Upper lobe of left lung (tissue), 6 donors: ENCODE measurements around the gene RHEB. TPM values are rescaled to one million over a fixed set of nuclear protein-coding genes. Genes with fewer than 3 reads are reported as not detected.

Experiments used
- ATAC-seq, 2 donors: fragments of 200-7000 bp; cut with Tn5 transposase; one replicate each; pipeline ENCODE4 v1.9.1; 2022; ENCODE audit warnings: mild to moderate bottlenecking in 2 of 2, moderate library complexity in 2 of 2; ENCODE audit not compliant: low FRiP score in 2 of 2
- DNase-seq, 2 donors: peaks; one replicate each; pipeline ENCODE4 v3.0.0-alpha.2; 2019 to 2020
- H3K27ac ChIP-seq, 4 donors: fragments of 200-600 bp; sonication (generic); one replicate each; pipeline ENCODE4 v1.5.1; 2016 to 2019
- H3K27me3 ChIP-seq, 4 donors: fragments of 200-600 bp; sonication (generic); one replicate each; pipeline ENCODE4 v1.5.1; 2017 to 2019
- H3K36me3 ChIP-seq, 4 donors: fragments of 200-600 bp; sonication (generic); one replicate each; pipeline ENCODE4 v1.5.1; 2016 to 2019
- H3K4me1 ChIP-seq, 4 donors: fragments of 200-600 bp; sonication (generic); one replicate each; pipeline ENCODE4 v1.5.1; 2018 to 2019
- H3K4me3 ChIP-seq, 4 donors: fragments of 200-600 bp; sonication (generic); one replicate each; pipeline ENCODE4 v1.5.1; 2017 to 2019; ENCODE audit warnings: mild to moderate bottlenecking in 2 of 4, moderate library complexity in 1 of 4
- H3K9me3 ChIP-seq, 4 donors: fragments of 200-600 bp; sonication (generic); one replicate each; pipeline ENCODE4 v1.5.1; 2018 to 2019
- CTCF ChIP-seq, 6 experiments: fragments of 450-650 bp in 4 of 6; fragments of 200-600 bp in 2 of 6; sonication (generic) in 2 of 6; IDR thresholded peaks; one replicate each; pipeline ENCODE4 v1.5.1; 2016 to 2019; ENCODE audit warnings: antibody characterized with exemption in 6 of 6
- EP300 ChIP-seq, 4 donors: sonication (generic); formaldehyde crosslinking; IDR thresholded peaks; one replicate each; pipeline ENCODE4 v1.5.1; 2017; ENCODE audit warnings: antibody characterized with exemption in 4 of 4, control low read depth in 2 of 4
- POLR2A ChIP-seq, 4 donors: fragments of 450-650 bp; IDR thresholded peaks; one replicate each; pipeline ENCODE4 v1.5.1; 2016 to 2017; ENCODE audit warnings: antibody characterized with exemption in 4 of 4, mild to moderate bottlenecking in 2 of 4
- POLR2AphosphoS5 ChIP-seq, 2 donors: sonication (generic); formaldehyde crosslinking; IDR thresholded peaks; one replicate each; pipeline ENCODE4 v1.5.1; 2017; ENCODE audit warnings: antibody characterized with exemption in 2 of 2
- WGBS, 2 donors: methylation state at CpG; one replicate each; pipeline ENCODE4 v1.1.5; 2017 to 2018; 5-methylcytosine and 5-hydroxymethylcytosine counted together
- total RNA-seq, 6 donors: library from RNA; depleted of rRNA in 4 of 6; stranded (reverse); fragments of >200 nt in 4 of 6; gene quantifications; one replicate each; pipeline versions ENCODE4 v1.1.0 to v1.2.1, GENCODE V29; 2016 to 2021
- donor health status: DM: no; HTN: no; CAD: no; lungs with moderate emphysema.
- donor health status: DM: no; HTN: yes; CAD: no; lungs with severe emphysema.

The RHEB gene
- total RNA-seq, 6 donors from 2014 or later: 63.0 to 105 (median 93.4) TPM

DNA sequence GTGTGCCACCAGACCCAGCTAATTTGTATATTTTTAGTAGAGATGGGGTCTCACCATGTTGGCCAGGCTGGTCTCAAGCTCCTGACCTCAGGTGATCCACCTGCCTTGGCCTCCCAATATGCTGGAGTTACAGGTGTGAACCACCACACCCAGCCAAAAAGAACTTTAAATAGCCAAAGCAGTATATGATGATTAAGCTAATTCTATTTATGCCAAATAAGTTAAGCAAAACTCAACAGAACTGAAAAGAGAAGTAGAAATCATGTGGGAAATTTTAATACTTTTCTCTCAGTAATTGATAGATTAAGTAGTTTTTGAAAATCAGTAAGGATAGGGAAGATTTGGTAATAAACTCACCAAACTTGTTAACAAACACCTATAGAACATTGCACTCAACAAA lies 24.5 kb upstream of the RHEB start:
- ATAC-seq (no peak), DNase-seq (no peak)
- Histone ChIP-seq H3K9me3 (no peaks in the 10 kb centered on the region), H3K27ac (no peak overlapping the region), H3K4me1 (no peaks in the 10 kb centered on the region), H3K4me3 (no peak overlapping the region), H3K36me3 (no peaks in the 10 kb centered on the region), H3K27me3 (no peaks in the 10 kb centered on the region)
- TF ChIP-seq POLR2AphosphoS5 (IDR thresholded peaks at IDR 0.05) (no peak), EP300 (IDR thresholded peaks at IDR 0.05) (no peak), POLR2A (IDR thresholded peaks at IDR 0.05) (no peak), CTCF (IDR thresholded peaks at IDR 0.05) (no peak)

DNA sequence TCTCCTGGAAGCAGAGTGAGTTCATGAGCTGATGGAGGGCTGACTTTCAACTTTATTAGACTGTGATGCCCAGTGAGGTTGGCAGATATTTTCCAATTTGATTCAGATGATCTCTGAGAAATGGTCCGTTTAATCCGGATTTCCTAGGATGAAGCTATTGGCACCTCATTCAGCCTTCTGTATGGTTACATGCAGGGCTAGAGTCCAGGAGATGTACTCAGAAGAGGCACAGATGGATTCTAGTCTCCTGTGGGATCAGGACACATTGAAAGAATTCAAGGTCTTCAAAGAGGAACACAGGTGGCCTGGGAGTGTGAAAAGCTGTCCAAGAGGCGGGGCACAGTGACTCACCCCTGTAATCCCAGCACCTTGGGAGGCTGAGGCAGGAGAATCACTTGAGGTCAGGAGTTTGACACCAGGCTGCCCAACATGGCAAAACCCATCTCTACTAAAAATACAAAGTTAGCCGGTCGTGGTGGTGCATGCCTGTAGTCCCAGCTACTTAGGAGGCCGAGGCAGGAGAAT lies 23.0 kb upstream of the RHEB start:
- H3K27ac ChIP-seq: no peak overlapping the region
- DNase-seq (no peak), ATAC-seq (no peak)
- H3K9me3 ChIP-seq: no peaks in the 10 kb centered on the region
- H3K36me3 ChIP-seq: no peaks in the 10 kb centered on the region
- WGBS, 2 donors: 89 to 98% methylated on average over 6 of the region's 6 CpGs
- TF ChIP-seq POLR2A (IDR thresholded peaks at IDR 0.05): no peak
- TF ChIP-seq EP300 (IDR thresholded peaks at IDR 0.05): no peak
- no peak for TF ChIP-seq CTCF (IDR thresholded peaks at IDR 0.05)
- TF ChIP-seq POLR2AphosphoS5 (IDR thresholded peaks at IDR 0.05): no peak
- H3K4me1 ChIP-seq: peaks cover 0 to 3% (median 0%) of the 10 kb centered on the region in 4 donors
- no peaks in the 10 kb centered on the region for H3K27me3 ChIP-seq
- H3K4me3 ChIP-seq: no peak overlapping the region

- ATAC-seq (no peak), DNase-seq (no peak)
- Histone ChIP-seq H3K36me3 (no peaks in the 10 kb centered on the region), H3K4me3 (no peak overlapping the region), H3K9me3 (no peaks in the 10 kb centered on the region), H3K27me3 (no peaks in the 10 kb centered on the region), H3K27ac (no peak overlapping the region), H3K4me1 (peaks cover 0 to 3% (median 0%) of the 10 kb centered on the region in 4 donors)
- WGBS, 2 donors: 85 to 86% methylated on average over 17 of the region's 17 CpGs
- TF ChIP-seq POLR2A (IDR thresholded peaks at IDR 0.05): no peak
- TF ChIP-seq POLR2AphosphoS5 (IDR thresholded peaks at IDR 0.05): no peak
- TF ChIP-seq CTCF (IDR thresholded peaks at IDR 0.05): no peak
- no peak for TF ChIP-seq EP300 (IDR thresholded peaks at IDR 0.05)
Measured at GRCh38 chr7:151541709-151542499, 22.2 kb upstream of the RHEB start.

- Histone ChIP-seq H3K27me3 (no peaks in the 10 kb centered on the region), H3K4me3 (no peak overlapping the region), H3K27ac (no peak overlapping the region), H3K9me3 (no peaks in the 10 kb centered on the region), H3K36me3 (no peaks in the 10 kb centered on the region), H3K4me1 (peaks cover 0 to 3% (median 0%) of the 10 kb centered on the region in 4 donors)
- no peak for DNase-seq
- ATAC-seq: no peak
- TF ChIP-seq POLR2A (IDR thresholded peaks at IDR 0.05) (no peak), CTCF (IDR thresholded peaks at IDR 0.05) (no peak), EP300 (IDR thresholded peaks at IDR 0.05) (no peak), POLR2AphosphoS5 (IDR thresholded peaks at IDR 0.05) (no peak)
- 94 to 95% methylated on average over 4 of the region's 4 CpGs for WGBS, 2 donors
Measured at GRCh38 chr7:151540146-151540545, 20.5 kb upstream of the RHEB start.
